ENCODE data around the gene LAD1.

DNA sequence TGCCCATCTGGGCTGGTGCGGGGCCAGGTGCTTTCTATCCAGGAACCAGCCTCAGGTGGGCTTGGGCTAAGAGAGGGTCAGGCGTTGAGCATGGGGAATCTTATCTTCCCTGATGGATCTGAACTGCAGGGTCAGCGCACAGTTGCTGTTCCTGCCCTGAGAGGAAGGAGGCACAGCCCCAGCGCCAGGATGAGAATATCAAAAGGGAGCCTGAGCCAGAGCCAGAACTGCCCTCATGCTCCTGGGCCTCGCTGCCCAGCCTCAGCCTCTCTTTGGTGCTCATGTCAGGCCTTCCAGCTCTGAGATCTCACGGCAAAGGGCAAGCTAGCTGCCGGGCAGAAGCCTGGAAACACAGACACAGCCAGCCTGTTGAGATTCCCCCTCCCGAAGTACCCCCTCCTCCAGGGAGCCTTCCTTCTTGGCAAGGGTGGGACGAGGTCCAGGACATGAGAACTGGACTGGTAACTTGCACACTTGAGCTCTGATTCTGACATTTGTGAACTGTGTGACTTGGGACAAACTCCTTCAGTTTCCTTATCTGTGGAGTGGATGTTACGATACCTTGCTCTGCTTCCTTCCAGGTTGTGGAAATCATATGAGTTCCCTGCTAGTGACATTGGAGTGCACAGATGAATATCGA is 1.2 kb upstream of the LAD1 start:
- TF ChIP-seq NFIB (CRISPR knock-in tag; IDR thresholded peaks at IDR 0.05; ENCODE audit: borderline replicate concordance), result no peak
- TF ChIP-seq, protein P1, sequence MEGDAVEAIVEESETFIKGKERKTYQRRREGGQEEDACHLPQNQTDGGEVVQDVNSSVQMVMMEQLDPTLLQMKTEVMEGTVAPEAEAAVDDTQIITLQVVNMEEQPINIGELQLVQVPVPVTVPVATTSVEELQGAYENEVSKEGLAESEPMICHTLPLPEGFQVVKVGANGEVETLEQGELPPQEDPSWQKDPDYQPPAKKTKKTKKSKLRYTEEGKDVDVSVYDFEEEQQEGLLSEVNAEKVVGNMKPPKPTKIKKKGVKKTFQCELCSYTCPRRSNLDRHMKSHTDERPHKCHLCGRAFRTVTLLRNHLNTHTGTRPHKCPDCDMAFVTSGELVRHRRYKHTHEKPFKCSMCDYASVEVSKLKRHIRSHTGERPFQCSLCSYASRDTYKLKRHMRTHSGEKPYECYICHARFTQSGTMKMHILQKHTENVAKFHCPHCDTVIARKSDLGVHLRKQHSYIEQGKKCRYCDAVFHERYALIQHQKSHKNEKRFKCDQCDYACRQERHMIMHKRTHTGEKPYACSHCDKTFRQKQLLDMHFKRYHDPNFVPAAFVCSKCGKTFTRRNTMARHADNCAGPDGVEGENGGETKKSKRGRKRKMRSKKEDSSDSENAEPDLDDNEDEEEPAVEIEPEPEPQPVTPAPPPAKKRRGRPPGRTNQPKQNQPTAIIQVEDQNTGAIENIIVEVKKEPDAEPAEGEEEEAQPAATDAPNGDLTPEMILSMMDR (CRISPR knock-in tag; IDR thresholded peaks at IDR 0.05), result no peak
- TF ChIP-seq CC2D1A (CRISPR knock-in tag; IDR thresholded peaks at IDR 0.05), result no peak
- TF ChIP-seq KAT2B (IDR thresholded peaks at IDR 0.05; ENCODE audit: borderline replicate concordance, low read depth, low read length), result no peak
- no peak for TF ChIP-seq SMC3 (IDR thresholded peaks at IDR 0.05; ENCODE audit: low read length)
- TF ChIP-seq, protein P2, sequence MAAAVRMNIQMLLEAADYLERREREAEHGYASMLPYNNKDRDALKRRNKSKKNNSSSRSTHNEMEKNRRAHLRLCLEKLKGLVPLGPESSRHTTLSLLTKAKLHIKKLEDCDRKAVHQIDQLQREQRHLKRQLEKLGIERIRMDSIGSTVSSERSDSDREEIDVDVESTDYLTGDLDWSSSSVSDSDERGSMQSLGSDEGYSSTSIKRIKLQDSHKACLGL (CRISPR knock-in tag; IDR thresholded peaks at IDR 0.05), result no peak
- no peak; a peak in 1 of 4 replicates for TF ChIP-seq POLR2A (IDR thresholded peaks at IDR 0.05; ENCODE audit: insufficient read depth in 1 of 2, low read depth in 2 of 2, low read length in 2 of 2)
- TF ChIP-seq SOX5 (CRISPR knock-in tag; IDR thresholded peaks at IDR 0.05; ENCODE audit: borderline replicate concordance), result no peak

Measured in HepG2 (cell line).